GOT3 (cell line): ENCODE data around the gene SLC7A5.
"Not testable (repeated sequence)": the region's sequence is repeated elsewhere in the genome, so short reads cannot be mapped to it uniquely, and the experiment has no call there.

Experiments used
- DNase-seq: peaks from one replicate; lab custom pipeline; 2025; ENCODE audit warnings: mixed read lengths; lab: John Stamatoyannopoulos, UW

The SLC7A5 gene

GRCh38 chr16:87794485-87795078 lies 74.7 kb downstream of the SLC7A5 start:
- DNase-seq: no peak

DNA sequence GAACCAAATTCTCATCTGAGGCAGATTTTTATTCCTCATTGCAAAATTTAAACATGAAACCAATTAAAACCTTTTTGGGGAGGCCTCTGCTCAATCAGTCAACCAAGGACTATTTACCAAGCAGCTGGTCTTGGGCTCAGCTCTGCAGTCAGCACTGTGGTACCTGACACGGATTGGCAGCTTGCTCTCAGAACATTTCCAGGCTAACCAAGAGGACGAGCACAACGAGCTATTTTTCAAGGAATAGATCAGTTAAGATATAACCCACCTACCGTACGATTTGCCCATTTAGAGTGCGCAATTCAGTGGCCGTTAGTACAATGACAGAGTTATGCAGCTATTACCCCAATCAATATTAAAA lies 77.1 kb downstream of the SLC7A5 start:
- no peak for DNase-seq

- no peak for DNase-seq
These were observed 77.8 kb downstream of the SLC7A5 start for GRCh38 chr16:87791295-87792204.

DNA sequence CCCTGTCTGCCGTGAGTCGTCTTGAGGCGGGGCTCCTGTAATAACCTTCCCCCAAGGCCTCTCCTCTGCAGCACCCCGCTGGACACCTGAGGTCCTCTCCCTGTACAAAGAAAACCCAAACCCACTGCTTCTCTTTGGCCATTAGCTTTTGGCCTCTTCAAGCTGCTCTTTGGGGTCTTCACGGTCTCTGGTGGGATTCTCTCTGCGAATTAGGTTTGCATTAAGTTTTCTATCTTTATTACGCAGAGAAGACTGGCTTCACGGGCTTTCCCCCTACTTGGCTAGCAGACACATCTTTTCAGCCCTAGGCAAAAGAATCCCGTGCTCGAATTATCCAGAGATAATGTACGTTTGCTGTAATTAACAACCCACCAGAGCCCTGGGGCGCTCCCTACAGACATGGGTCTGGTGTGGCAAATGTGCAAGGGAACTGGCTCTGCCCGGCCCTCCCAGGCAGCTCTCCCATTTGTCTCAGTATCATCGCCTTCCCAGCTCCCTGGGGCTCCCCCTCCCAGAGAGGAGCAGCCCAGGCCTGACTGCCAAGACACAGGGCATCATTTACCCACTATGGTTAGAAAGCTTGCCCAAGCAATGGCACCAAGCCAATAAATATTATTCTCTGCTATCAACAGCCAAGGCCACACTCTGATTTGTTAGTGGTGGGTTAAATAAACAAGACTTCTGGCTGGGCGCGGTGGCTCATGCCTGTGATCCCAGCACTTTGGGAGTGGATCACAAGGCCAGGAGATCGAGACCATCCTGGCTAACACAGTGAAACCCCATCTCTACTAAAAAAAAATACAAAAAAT lies 78.8 kb downstream of the SLC7A5 start:
- peak; percentile 59 for DNase-seq

DNA sequence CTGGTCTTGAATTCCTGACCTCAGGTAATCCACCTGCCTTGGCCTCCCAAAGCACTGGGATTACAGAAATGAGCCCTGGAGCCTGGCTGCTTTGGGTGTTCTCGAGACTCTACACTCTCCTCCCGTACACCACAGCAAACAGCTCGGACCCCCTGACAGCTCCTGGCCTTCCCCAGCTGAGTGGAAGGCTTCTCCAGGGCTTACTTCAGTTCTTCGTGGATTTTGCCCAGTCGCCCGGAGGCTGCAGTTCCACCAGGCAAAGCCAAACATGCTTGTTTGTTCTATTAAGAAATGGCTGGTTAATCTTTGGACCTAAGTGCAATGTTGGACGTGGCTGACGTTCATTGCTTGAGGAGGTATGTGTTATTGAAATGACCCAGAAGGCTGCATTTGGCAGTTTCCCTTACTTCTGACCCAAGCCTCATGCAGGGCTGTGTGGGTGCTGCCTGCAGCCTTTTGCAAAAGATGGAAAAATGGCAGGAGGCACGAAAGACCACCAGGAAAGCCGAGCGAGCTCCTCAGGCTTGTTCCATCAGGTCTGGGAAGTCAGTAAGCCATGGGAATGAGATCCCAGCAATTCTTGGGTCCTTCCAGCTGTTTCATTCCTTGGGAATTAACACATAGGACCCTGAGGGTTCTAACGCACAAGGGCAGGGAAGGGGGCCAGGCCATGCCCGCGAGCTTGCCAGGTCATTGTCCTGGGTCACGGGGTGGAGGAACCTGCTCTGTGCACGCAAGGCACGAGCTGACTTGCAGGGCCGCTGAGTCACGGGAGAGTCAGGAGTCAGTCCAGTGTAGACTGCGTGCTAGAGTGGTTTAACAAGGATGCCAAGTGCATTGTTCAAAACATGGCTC lies 79.6 kb downstream of the SLC7A5 start:
- peak; percentile 37 for DNase-seq

DNA sequence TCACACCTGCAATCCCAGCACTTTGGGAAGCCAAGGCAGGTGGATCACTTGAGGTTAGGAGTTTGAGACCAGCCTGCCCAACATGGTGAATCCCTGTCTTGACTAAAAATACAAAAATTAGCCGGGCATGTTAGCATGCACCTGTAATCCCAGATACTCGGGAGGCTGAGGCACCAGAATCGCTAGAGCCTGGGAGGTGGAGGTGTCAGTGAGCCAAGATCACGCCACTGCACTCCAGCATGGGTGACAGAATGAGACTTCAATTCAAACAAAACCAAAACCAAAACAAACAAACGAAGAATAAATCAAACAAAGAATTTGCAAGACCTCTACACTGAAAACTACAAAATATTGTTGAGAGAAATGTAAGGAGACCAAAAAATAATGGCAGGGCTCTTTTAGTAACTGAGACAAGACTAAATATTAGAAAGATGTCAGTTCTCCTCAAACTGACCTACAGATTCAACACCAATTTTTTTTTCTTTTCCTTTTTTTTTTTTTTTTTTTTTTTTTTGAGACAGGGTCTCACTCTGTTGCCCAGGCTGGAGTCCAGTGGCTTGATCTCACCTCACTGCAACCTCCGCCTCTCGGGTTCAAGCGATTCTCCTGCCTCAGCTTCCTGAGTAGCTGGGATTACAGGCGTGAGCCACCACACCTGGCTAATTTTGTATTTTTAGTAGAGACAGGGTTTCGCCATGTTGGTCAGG lies 80.4 kb downstream of the SLC7A5 start:
- DNase-seq: not testable (repeated sequence)

DNA sequence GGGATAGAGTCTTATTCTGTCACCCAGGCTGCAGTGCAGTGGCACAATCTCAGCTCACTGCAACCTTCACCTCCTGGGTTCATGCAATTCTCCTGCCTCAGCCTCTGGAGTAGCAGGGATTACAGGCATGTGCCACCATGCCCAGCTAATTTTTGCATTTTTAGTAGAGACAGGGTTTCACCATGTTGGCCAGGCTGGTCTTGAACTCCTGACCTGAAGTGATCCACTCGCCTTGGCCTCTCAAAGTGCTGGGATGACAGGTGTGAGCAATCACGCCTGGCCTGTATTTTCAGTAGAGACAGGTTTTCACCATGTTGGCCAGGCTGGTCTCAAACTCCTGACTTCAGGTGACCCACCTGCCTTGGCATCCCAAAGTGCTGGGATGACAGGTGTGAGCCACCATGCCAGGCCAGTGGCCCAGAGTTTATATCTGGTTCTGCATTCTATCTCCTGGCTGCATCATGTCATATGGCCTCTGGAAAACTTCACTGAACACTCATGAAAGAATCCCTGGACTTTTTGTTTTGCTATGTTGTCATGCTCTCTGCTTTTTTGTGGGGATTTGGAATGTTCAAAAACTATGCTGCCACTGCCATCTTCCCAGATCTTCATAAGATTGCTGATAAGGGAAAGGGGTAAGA lies 81.7 kb downstream of the SLC7A5 start:
- DNase-seq: not testable (repeated sequence)

DNA sequence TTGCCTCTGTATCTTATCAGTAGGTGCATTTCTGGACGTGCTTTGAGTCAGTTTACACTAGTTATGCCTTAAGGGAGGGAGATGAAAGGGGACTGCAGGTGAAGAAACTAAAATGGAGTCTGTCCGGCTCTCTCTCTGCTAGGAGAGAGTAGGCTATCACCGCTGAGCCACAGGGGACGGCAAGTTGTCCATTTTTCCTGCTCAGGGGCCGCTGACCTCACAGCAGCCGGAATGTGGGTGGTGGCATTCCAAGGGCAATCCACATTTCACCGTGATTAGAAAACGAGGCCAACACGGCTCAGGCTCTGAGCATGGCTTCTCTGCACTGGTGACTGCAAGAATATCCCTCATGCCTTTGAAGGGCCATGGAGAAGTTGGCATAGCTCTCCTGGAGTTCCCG lies 84.5 kb downstream of the SLC7A5 start:
- DNase-seq: no peak

- DNase-seq: no peak
These were observed 87.3 kb downstream of the SLC7A5 start for GRCh38 chr16:87782033-87782432.

- no peak for DNase-seq
These were observed 88.8 kb downstream of the SLC7A5 start for GRCh38 chr16:87780385-87780989.
